ENCODE results near the gene MYO5B.

The MYO5B gene

DNA sequence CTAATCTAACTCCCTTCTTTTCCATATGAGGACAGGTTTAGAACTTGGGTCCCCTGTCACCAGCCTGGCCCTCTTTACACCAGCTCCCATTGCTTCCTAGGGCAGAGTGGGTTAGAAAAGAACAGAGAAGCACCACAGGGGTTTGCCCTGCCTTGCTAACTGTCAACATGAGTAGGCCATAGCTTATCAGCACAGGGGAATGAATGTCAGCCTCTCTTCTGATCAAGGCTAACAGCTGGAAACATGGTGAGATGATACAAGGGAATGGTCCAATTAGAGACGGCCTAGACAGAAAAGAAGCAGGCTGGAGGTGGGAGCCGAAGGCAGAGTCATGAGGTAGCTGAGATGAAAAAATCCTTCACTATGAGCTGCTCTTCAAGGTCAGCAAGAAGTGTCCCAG is 192.2 kb downstream of the MYO5B start:
- Histone ChIP-seq H3K4me1 (ENCODE audit: insufficient read depth, low read length) (no peaks in the 10 kb centered on the region; the same call in 1 of the 2 replicates), H3K9me3 (ENCODE audit: control insufficient read depth, insufficient read depth, low read length) (no peaks in the 10 kb centered on the region), H3K9ac (ENCODE audit: low read depth, low read length) (no peak overlapping the region), H3K36me3 (ENCODE audit: insufficient read depth, low read length) (no peaks in the 10 kb centered on the region)

DNA sequence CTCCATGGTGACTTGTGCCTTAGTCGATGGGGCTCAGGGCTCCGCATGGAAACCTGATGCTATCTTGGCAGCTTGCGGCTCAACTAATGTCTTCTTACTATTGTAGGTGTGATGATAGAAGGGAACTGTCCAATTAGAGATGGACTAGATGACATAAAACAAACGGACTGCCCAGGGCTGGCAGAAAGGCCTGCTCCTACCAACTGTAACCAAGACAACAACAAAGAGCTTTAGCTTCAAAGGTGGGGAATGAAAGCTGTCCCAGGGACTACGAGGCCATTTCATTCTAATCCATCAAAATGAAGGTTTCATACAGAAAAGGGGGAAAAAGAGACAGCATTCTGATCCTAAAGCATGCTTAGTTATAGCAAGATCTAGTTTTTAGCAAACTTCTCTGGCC is 194.7 kb downstream of the MYO5B start:
- H3K9ac ChIP-seq (ENCODE audit: low read depth, low read length) = no peak overlapping the region
- no peaks in the 10 kb centered on the region for H3K9me3 ChIP-seq (ENCODE audit: control insufficient read depth, insufficient read depth, low read length)
- no peaks in the 10 kb centered on the region for H3K36me3 ChIP-seq (ENCODE audit: insufficient read depth, low read length)
- H3K4me1 ChIP-seq (ENCODE audit: insufficient read depth, low read length) = no peaks in the 10 kb centered on the region

DNA sequence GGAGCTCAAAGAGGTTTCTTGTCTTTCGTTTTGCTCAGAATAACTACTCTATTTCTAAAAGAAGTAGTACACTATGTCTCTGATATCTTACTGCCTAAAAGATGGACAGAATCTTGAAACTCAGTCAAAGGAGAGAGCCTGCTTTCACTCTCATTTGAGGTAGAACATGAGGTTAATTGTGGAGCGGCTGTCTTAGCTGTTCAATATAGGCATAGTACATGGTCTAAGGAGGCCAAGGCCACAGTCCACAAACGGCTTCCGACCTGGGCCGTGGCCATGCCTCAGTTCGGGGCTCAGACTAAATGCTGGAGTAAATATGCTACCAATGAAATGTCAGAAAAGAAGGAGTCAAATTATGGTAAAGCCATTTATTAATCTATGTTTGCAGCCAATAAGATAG is 195.8 kb downstream of the MYO5B start:
- Histone ChIP-seq H3K36me3 (ENCODE audit: insufficient read depth, low read length) (no peaks in the 10 kb centered on the region), H3K4me1 (ENCODE audit: insufficient read depth, low read length) (no peaks in the 10 kb centered on the region), H3K9me3 (ENCODE audit: control insufficient read depth, insufficient read depth, low read length) (no peaks in the 10 kb centered on the region), H3K9ac (ENCODE audit: low read depth, low read length) (no peak overlapping the region)

DNA sequence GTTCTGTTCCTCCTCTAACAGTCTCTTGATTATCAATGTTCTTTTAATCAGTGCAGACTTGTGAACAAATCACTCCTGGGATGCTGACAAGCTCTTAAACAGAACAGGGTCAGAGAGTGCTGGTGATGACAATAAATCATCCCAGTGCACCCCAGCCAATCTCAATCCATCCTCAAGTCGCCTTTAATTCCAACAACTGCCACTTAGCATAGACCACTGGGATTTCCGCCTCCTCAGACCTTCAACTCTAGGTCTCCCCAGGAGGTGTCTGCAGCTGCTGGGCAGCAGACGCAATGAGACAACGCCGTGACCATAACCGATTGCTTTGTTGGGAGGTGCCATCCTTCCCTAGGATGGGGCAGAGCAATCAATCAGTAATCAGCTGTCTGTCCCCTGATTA is 197.4 kb downstream of the MYO5B start:
- Histone ChIP-seq H3K9me3 (ENCODE audit: control insufficient read depth, insufficient read depth, low read length) (no peaks in the 10 kb centered on the region), H3K36me3 (ENCODE audit: insufficient read depth, low read length) (no peaks in the 10 kb centered on the region), H3K9ac (ENCODE audit: low read depth, low read length) (no peak overlapping the region), H3K4me1 (ENCODE audit: insufficient read depth, low read length) (no peaks in the 10 kb centered on the region)

DNA sequence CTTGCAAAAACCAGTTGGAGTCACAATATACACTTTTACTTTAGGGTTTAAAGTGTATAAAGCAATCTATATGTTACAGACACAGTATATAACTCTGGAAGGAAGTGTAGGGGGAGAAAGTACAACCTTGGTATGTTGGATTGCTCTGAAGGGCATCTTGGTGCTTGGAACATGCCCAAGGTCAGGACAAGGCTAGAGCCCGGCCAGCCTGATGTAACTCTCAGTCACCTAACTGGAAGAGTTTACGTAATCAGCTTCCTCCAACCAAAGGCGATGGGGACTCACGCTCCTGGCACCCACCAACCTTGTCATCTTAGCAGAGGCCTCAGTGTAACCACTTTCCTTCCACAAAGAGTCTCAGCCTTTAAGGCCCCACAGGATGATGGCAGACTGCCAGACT is 200.5 kb downstream of the MYO5B start:
- Histone ChIP-seq H3K9ac (ENCODE audit: low read depth, low read length) (no peak overlapping the region), H3K9me3 (ENCODE audit: control insufficient read depth, insufficient read depth, low read length) (no peaks in the 10 kb centered on the region), H3K36me3 (ENCODE audit: insufficient read depth, low read length) (no peaks in the 10 kb centered on the region), H3K4me1 (ENCODE audit: insufficient read depth, low read length) (peaks cover 4% of the 10 kb centered on the region)

- Histone ChIP-seq H3K36me3 (ENCODE audit: insufficient read depth, low read length) (no peaks in the 10 kb centered on the region), H3K4me1 (ENCODE audit: insufficient read depth, low read length) (peaks cover 11% of the 10 kb centered on the region), H3K9ac (ENCODE audit: low read depth, low read length) (no peak overlapping the region), H3K9me3 (ENCODE audit: control insufficient read depth, insufficient read depth, low read length) (no peaks in the 10 kb centered on the region)
Measured at GRCh38 chr18:49993299-49993698, 201.6 kb downstream of the MYO5B start.

- H3K4me1 ChIP-seq (ENCODE audit: insufficient read depth, low read length) = peaks cover 17% of the 10 kb centered on the region
- no peaks in the 10 kb centered on the region for H3K36me3 ChIP-seq (ENCODE audit: insufficient read depth, low read length)
- H3K9me3 ChIP-seq (ENCODE audit: control insufficient read depth, insufficient read depth, low read length) = no peaks in the 10 kb centered on the region
- no peak overlapping the region for H3K9ac ChIP-seq (ENCODE audit: low read depth, low read length)
Measured at GRCh38 chr18:49988733-49989132, 206.2 kb downstream of the MYO5B start.

DNA sequence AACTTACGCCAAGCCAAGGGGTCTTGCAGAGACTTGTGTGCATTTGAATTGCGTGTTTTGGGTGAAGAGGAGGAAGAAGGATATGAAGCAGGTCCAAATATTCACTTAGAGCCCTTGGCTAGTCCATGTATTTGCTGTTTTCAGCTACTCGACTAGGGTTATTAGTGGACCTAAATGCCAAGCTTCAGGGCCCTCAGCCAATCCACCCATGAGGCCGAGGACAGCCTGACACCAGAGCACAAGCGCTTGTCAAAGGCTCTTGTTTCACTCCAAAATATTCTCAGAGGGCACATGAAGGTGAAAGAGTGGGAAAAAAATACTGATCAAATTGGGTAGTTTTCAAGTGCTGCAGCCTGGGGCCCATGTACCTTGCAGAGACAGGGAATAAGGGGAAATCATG is 206.8 kb downstream of the MYO5B start:
- Histone ChIP-seq H3K4me1 (ENCODE audit: insufficient read depth, low read length) (peaks cover 17% of the 10 kb centered on the region), H3K36me3 (ENCODE audit: insufficient read depth, low read length) (no peaks in the 10 kb centered on the region), H3K9me3 (ENCODE audit: control insufficient read depth, insufficient read depth, low read length) (no peaks in the 10 kb centered on the region), H3K9ac (ENCODE audit: low read depth, low read length) (no peak overlapping the region)

DNA sequence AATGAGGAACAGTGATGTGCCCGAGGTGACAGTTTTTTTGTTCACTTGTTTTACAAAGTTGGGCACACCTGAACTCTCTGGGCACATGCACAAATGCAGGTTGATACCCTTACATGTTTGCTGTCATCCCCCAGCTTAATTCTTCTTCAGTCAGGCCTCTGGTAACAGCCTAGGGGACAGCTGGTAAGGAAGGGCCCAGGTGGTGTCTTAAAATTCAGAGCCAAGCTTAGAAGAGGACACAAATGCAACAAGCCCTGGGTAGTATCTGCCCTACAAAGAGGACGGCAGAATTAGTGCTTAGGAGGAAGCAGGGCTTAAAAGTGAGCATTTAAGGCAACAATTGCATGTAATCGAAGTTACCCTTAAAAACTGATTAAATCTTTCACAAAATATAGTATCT is 209.7 kb downstream of the MYO5B start:
- no peaks in the 10 kb centered on the region for H3K9me3 ChIP-seq (ENCODE audit: control insufficient read depth, insufficient read depth, low read length)
- H3K9ac ChIP-seq (ENCODE audit: low read depth, low read length) = no peak overlapping the region
- no peaks in the 10 kb centered on the region for H3K36me3 ChIP-seq (ENCODE audit: insufficient read depth, low read length)
- peaks cover 17% of the 10 kb centered on the region for H3K4me1 ChIP-seq (ENCODE audit: insufficient read depth, low read length)

DNA sequence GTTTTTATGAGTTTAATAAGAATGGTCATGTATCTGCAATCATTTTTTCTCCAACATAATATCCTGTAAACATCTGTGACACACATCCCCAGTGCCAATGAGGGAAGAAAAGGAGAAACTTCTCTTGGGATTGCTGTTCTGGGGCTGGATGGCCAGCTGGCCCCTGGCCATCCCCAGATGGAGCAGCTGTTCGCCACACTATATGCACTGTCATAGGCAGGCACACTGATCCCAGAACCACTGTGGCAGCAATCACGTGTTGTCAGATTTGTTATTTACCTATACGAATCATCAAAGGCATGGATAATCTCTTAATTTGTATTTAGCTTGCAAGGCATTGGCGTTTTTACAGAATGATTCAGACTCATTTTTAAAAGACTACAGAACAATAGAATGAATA is 214.1 kb downstream of the MYO5B start:
- Histone ChIP-seq H3K9ac (ENCODE audit: low read depth, low read length) (no peak overlapping the region), H3K4me1 (ENCODE audit: insufficient read depth, low read length) (no peaks in the 10 kb centered on the region), H3K36me3 (ENCODE audit: insufficient read depth, low read length) (no peaks in the 10 kb centered on the region), H3K9me3 (ENCODE audit: control insufficient read depth, insufficient read depth, low read length) (no peaks in the 10 kb centered on the region)

DNA sequence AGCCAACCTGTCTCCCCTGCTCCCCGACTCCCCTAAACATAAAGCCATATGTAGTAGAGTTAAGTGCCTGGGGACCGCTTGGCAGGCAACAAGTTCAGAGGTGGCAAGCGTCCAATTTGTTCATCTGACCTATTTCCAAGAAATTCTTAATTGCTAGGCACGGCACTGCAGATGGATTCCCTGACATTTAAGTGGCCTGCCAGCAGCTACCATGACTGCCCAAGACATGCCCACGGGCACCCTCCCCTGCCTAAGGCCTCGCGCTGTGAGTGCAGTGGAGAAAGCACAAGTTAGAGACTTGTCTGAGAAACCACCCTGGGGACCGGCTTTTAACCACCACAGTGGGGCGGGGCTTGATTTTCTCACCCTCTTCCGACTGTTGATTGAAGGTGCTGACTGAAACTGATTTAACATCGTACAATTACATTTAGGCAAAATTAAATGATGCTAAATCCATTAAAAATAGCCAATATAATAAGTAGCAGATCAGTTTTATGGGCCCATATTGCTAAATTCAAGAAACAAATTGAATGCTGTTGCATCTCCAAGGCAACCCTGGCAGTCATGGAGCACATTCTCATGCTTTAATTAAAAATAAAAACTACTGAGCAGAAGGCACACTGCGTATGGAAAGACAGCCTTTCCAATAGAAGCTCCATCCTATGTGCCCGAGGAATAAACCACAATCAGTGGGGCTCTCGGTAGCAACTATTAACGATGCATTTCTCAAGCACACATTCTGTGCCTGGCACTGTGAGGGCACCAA is 218.0 kb downstream of the MYO5B start:
- no peaks in the 10 kb centered on the region for H3K9me3 ChIP-seq (ENCODE audit: control insufficient read depth, insufficient read depth, low read length)
- no peaks in the 10 kb centered on the region for H3K4me1 ChIP-seq (ENCODE audit: insufficient read depth, low read length)
- no peaks in the 10 kb centered on the region for H3K36me3 ChIP-seq (ENCODE audit: insufficient read depth, low read length)
- no peak overlapping the region for H3K9ac ChIP-seq (ENCODE audit: low read depth, low read length)

DNA sequence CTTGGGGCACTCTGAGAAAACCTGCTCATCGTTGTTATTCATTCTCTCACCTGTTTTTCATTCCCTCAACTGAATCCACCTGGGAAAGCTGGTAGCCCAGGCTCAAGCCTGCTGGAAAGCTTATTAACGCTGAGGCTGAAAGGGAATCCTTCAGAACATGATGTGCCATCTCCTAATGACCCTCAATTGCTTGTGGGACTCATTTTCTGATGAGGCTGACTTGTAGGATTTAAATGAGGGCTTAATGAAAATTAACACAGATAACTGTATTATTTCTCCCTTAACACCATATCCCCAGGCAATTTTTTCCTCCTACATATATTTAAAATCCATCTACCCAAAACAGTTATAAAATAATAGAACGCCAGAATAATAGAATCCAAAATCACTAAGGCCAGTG is 218.9 kb downstream of the MYO5B start:
- Histone ChIP-seq H3K36me3 (ENCODE audit: insufficient read depth, low read length) (no peaks in the 10 kb centered on the region), H3K9me3 (ENCODE audit: control insufficient read depth, insufficient read depth, low read length) (no peaks in the 10 kb centered on the region), H3K9ac (ENCODE audit: low read depth, low read length) (no peak overlapping the region), H3K4me1 (ENCODE audit: insufficient read depth, low read length) (no peaks in the 10 kb centered on the region)

GRCh38 chr18:49974079-49974478 is 220.9 kb downstream of the MYO5B start:
- no peaks in the 10 kb centered on the region for H3K9me3 ChIP-seq (ENCODE audit: control insufficient read depth, insufficient read depth, low read length)

DNA sequence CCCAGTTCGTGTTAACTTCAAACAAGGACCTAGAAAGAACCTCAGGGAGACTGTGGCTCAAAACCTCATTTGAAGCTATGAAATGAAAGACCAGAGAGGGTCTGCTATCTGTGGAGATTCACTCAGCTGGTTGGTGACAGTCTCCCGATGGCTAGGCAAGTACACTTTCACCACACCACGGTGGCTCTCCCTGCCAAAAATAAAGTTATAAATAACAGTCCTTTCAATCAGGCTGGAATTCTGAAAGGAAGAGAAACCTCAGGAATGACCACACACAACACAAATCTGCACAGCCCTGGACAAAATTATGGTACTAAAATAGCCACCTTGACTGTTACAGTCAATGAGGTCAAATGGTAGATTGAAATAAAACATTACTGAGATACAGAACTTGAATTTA is 221.4 kb downstream of the MYO5B start:
- no peaks in the 10 kb centered on the region for H3K9me3 ChIP-seq (ENCODE audit: control insufficient read depth, insufficient read depth, low read length)
- H3K9ac ChIP-seq (ENCODE audit: low read depth, low read length) = no peak overlapping the region
- no peaks in the 10 kb centered on the region for H3K4me1 ChIP-seq (ENCODE audit: insufficient read depth, low read length)
- H3K36me3 ChIP-seq (ENCODE audit: insufficient read depth, low read length) = no peaks in the 10 kb centered on the region

More at GRCh38 chr18:49974079-49974478, 220.9 kb downstream of the MYO5B start:
- H3K36me3 ChIP-seq (ENCODE audit: insufficient read depth, low read length) = no peaks in the 10 kb centered on the region
- H3K9ac ChIP-seq (ENCODE audit: low read depth, low read length) = no peak overlapping the region
- H3K4me1 ChIP-seq (ENCODE audit: insufficient read depth, low read length) = no peaks in the 10 kb centered on the region

DNA sequence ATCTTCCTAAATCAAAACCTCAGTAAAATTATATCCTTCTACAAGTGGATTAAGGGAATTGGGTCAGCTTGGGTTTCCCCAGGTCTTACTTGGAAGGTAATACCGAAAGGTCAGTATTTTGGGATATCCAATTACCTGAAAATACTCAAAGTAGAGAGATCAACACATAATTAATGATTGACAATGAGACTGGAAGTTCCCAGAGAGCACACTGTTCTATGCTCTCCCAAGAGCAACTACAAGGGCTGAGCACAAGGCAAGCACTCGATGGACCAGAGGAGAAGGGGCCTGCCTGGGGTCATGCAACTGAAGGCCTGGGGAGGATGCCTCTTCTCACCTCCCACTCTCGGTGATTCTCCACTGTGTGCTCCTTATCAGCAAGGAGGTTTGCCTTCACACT is 222.4 kb downstream of the MYO5B start:
- H3K9ac ChIP-seq (ENCODE audit: low read depth, low read length) = no peak overlapping the region
- no peaks in the 10 kb centered on the region for H3K36me3 ChIP-seq (ENCODE audit: insufficient read depth, low read length)
- H3K9me3 ChIP-seq (ENCODE audit: control insufficient read depth, insufficient read depth, low read length) = no peaks in the 10 kb centered on the region
- H3K4me1 ChIP-seq (ENCODE audit: insufficient read depth, low read length) = no peaks in the 10 kb centered on the region

Measured in ES-I3 (cell line).